Mesothelial cell of epicardium (in vitro differentiated cells): Measurements from ENCODE around the gene LYRM9. TPM values are rescaled to one million over a fixed set of nuclear protein-coding genes. Genes with fewer than 3 reads are reported as not detected.
"Not testable (repeated sequence)": the region's sequence is repeated elsewhere in the genome, so short reads cannot be mapped to it uniquely, and the experiment has no call there.

ENCODE experiments used
- DNase-seq, 2 experiments: peaks; one replicate each; pipeline ENCODE4 v3.0.0; 2021; ENCODE audit warnings: low spot score in 2 of 2; ENCODE audit not compliant: unreplicated experiment in 2 of 2
- H3K27ac Mint-ChIP-seq: 2 replicates; pipeline ENCODE4 v1.8.0; 2021; ENCODE audit warnings: mixed read lengths
- H3K27me3 Mint-ChIP-seq: 2 replicates; pipeline ENCODE4 v1.8.0; 2021; ENCODE audit warnings: low read depth, mixed read lengths
- H3K36me3 Mint-ChIP-seq: 2 replicates; pipeline ENCODE4 v1.8.0; 2021; ENCODE audit warnings: mixed read lengths
- H3K4me1 Mint-ChIP-seq: 2 replicates; pipeline ENCODE4 v1.8.0; 2021; ENCODE audit warnings: mixed read lengths
- H3K4me3 Mint-ChIP-seq: 2 replicates; pipeline ENCODE4 v1.8.0; 2021; ENCODE audit warnings: mild to moderate bottlenecking, moderate library complexity, mixed read lengths
- H3K9me3 Mint-ChIP-seq: 2 replicates; pipeline ENCODE4 v1.8.0; 2021; ENCODE audit warnings: mixed read lengths
- total RNA-seq: library from RNA; stranded (reverse); gene quantifications from 3 replicates; pipeline ENCODE4 v1.2.1, GENCODE V29; 2021
- TF ChIP-seq, protein P1 (sequence below): fragments of 200-600 bp; sonication (generic); IDR thresholded peaks from one replicate; pipeline ENCODE4 v1.5.0; 2021; ENCODE audit warnings: antibody characterized with exemption; ENCODE audit not compliant: unreplicated experiment

Gene LYRM9
- total RNA-seq, 1 donor from 2014 or later: 26.6 TPM

GRCh38 chr17:27853091-27853490 is 40.1 kb downstream of the LYRM9 start:
- Mint-ChIP-seq H3K36me3 (no peaks in the 10 kb centered on the region), H3K27ac (no peak overlapping the region), H3K27me3 (peaks cover 51% of the 10 kb centered on the region), H3K9me3 (no peaks in the 10 kb centered on the region), H3K4me3 (no peak overlapping the region), H3K4me1 (no peaks in the 10 kb centered on the region)
- TF ChIP-seq, protein P1, sequence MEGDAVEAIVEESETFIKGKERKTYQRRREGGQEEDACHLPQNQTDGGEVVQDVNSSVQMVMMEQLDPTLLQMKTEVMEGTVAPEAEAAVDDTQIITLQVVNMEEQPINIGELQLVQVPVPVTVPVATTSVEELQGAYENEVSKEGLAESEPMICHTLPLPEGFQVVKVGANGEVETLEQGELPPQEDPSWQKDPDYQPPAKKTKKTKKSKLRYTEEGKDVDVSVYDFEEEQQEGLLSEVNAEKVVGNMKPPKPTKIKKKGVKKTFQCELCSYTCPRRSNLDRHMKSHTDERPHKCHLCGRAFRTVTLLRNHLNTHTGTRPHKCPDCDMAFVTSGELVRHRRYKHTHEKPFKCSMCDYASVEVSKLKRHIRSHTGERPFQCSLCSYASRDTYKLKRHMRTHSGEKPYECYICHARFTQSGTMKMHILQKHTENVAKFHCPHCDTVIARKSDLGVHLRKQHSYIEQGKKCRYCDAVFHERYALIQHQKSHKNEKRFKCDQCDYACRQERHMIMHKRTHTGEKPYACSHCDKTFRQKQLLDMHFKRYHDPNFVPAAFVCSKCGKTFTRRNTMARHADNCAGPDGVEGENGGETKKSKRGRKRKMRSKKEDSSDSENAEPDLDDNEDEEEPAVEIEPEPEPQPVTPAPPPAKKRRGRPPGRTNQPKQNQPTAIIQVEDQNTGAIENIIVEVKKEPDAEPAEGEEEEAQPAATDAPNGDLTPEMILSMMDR: no peak
- DNase-seq: no peak

DNA sequence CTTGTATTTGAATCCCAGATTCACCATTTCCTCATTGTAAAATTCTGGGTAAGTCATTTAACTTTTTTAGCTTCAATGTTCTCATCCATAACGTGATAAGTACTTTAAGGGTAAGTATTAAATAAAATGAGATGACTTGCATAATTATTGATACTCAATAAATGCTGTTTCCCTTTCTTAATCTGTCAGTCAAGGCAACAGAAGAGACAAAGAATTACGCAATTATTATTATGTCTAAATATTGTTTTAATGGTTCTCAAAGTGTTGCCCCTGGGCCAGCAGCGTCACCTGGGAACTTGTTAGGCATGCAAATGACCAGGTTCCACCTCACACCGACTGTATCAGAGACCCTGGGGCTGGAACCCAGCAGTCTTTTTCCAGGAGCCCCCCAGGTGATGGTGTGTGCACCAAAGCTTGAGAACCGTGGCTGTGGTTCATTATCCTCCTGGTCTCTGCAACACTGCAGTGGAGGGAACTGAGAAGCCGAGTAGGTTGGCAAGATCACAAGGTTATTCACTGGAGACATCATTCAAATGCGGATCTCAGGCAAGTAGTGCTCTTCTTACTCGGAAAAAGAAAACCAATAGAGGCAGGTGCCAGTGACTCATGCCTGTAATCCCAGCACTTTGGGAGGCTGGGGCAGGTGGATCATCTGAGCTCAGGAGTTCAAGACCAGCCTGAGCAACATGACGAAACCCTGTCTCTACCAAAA is 43.5 kb downstream of the LYRM9 start:
- TF ChIP-seq, protein P1: no peak
- Mint-ChIP-seq H3K27me3 (peaks cover 43% of the 10 kb centered on the region), H3K36me3 (no peaks in the 10 kb centered on the region), H3K9me3 (no peaks in the 10 kb centered on the region), H3K27ac (no peak overlapping the region), H3K4me1 (no peaks in the 10 kb centered on the region), H3K4me3 (no peak overlapping the region)
- DNase-seq: no peak

- peaks cover 36% of the 10 kb centered on the region for H3K27me3 Mint-ChIP-seq
- TF ChIP-seq, protein P1: no peak
- H3K4me1 Mint-ChIP-seq: no peaks in the 10 kb centered on the region
- no peak overlapping the region for H3K27ac Mint-ChIP-seq
- H3K9me3 Mint-ChIP-seq: no peaks in the 10 kb centered on the region
- no peaks in the 10 kb centered on the region for H3K36me3 Mint-ChIP-seq
- H3K4me3 Mint-ChIP-seq: no peak overlapping the region
- DNase-seq: no peak
These were observed 44.2 kb downstream of the LYRM9 start for GRCh38 chr17:27848931-27849330.

DNA sequence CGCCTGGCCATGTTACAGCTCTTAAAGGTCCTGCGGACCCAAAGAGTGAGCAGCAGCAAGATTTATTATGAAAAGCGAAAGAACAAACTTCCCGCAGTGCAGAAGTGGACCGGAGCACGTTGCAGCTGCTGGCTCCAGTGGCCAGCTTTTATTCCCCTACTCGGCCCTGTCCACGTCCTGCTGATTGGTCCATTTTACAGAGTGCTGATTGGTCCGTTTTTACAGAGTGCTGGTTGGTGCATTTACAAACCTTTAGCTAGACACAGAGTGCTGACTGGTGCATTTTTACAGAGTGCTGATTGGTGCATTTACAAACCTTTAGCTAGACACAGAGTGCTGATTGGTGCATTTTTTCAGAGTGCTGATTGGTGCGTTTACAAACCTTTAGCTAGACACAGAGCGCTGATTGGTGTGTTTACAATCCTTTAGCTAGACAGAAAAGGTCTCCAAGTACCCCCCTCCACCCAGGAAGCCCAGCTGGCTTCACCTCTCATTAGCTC is 46.3 kb downstream of the LYRM9 start:
- not testable (repeated sequence) for DNase-seq, H3K4me3 Mint-ChIP-seq, H3K9me3 Mint-ChIP-seq, H3K36me3 Mint-ChIP-seq, H3K27ac Mint-ChIP-seq, H3K4me1 Mint-ChIP-seq
- H3K27me3 Mint-ChIP-seq: peaks cover 23% of the 10 kb centered on the region

GRCh38 chr17:27846042-27846655 is 47.0 kb downstream of the LYRM9 start:
- DNase-seq: no peak
- TF ChIP-seq, protein P1: no peak
- Mint-ChIP-seq H3K4me1 (no peaks in the 10 kb centered on the region), H3K36me3 (no peaks in the 10 kb centered on the region), H3K9me3 (no peaks in the 10 kb centered on the region), H3K27ac (no peak overlapping the region), H3K4me3 (no peak overlapping the region), H3K27me3 (peaks cover 19% of the 10 kb centered on the region)

- DNase-seq: no peak
- no peaks in the 10 kb centered on the region for H3K4me1 Mint-ChIP-seq
- no peak overlapping the region for H3K27ac Mint-ChIP-seq
- no peaks in the 10 kb centered on the region for H3K9me3 Mint-ChIP-seq
- H3K4me3 Mint-ChIP-seq: no peak overlapping the region
- no peaks in the 10 kb centered on the region for H3K36me3 Mint-ChIP-seq
- H3K27me3 Mint-ChIP-seq: peaks cover 14% of the 10 kb centered on the region
- TF ChIP-seq, protein P1: no peak
These were observed 47.7 kb downstream of the LYRM9 start for GRCh38 chr17:27845264-27846041.
